Right hindlimb (tissue), 1 donor: ENCODE results near the gene MYL10.

ENCODE experiments used
- DNase-seq: peaks from one replicate; pipeline ENCODE4 v3.0.0-alpha.2; 2018

MYL10 gene

DNA sequence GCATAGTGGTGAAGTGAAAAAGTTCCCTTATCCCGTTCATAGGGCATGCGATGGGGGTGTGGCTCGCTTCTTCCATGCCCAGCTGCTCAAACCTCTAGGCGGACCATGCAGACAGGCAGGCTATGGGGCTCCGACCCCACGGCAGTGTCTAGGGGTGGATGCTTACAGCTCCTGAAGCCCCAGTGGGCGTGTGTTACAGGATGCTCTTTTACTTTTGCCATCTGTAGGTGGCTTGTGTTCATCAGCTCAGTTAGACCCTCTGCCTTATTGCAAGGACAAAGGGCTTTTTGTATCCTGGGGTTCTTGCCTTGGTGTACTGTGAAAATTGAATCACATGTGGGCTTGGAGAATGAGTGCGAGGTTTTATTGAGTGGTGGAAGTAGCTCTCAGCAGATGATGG lies at the start of gene MYL10:
Gene MYL10 (minus strand): TSS at position 126 of the 400 bp plus-strand sequence. CDS start 178 bp downstream, outside the sequence.
- no peak for DNase-seq

DNA sequence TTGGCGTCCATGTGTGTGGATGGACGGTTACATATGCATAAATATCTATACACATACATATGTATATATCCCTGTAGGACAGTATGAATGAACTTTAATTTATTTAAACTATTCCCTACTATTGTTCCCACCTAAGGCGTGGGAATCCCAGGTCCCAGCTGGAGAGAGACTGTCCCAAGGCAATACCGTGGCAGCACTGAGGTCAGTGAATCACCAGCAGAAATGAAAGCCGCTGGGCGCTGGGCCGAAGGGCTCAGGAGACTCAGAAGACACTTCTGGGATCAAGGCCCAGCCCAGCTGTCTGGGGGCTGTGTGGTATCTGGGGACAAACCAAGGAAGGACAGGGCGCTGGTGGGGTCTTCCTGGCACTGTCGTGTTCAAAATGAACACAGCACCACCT lies 49.6 kb upstream of the MYL10 start:
- DNase-seq: no peak

GRCh38 chr7:101677797-101678479 lies 48.8 kb upstream of the MYL10 start:
- DNase-seq: no peak

DNA sequence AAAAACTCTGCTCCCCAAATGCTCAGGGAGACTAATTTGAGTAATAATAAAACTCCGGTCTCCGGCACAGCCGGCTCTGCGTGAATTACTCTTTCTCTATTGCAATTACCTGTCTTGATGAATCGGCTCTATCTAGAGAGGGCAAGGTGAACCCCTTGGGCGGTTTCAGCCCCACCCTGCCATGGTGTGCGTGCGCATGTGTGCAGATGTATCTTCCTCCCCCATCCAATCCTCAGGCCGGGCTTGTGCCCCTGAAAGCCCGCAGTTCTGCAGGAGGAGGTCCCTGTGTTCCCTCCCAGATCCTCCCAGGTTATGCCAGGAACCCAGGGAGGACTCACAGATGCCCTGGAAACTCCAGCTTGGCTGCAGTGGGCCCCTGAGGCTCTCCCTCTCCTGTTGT lies 48.3 kb upstream of the MYL10 start:
- no peak for DNase-seq

- no peak for DNase-seq
These were observed 47.9 kb upstream of the MYL10 start for GRCh38 chr7:101676956-101677355.

- DNase-seq: no peak
These were observed 47.0 kb upstream of the MYL10 start for GRCh38 chr7:101676062-101676598.

DNA sequence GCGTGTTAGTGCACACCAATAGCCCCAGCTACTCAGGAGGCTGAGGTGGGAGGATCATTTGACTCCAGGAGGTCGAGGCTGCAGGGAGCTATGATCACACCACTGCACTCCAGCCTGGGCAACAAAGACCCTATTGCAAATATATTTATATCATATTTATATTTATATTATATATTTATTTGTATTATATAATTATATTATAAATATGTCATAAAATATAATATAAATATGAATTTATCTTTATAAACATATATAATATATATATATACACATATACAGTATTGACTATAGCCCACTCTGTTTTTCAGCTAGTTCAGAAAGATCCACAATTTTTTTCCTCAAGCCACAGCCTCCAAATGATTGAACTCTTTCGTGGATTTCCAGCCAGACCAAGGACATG lies 45.3 kb upstream of the MYL10 start:
- DNase-seq: no peak

- DNase-seq: no peak
These were observed 44.9 kb upstream of the MYL10 start for GRCh38 chr7:101673951-101674350.

GRCh38 chr7:101673315-101673714 lies 44.2 kb upstream of the MYL10 start:
- DNase-seq: no peak

- DNase-seq: peak; percentile 63
These were observed 42.6 kb upstream of the MYL10 start for GRCh38 chr7:101671371-101672356.

GRCh38 chr7:101669307-101669706 lies 40.2 kb upstream of the MYL10 start:
- DNase-seq: no peak

DNA sequence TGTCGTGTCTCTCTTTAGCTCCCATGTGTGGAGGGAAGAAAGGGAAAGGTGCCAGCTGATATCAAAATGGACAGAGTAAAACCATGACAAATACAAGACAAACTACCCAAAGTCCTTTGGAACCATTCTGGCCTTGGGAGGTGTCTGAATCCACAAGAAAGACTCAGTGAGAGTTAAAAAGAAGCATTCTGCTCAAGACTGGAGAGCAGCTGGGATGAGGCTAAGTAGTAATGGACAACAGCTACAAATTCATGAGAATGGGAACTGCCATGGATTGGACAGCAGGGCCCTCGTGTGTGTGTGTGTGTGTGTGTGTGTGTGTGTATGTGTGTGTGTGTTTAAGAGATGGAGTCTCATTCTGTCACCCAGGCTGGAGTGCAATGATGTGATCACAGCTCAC lies 39.6 kb upstream of the MYL10 start:
- DNase-seq: no peak

DNA sequence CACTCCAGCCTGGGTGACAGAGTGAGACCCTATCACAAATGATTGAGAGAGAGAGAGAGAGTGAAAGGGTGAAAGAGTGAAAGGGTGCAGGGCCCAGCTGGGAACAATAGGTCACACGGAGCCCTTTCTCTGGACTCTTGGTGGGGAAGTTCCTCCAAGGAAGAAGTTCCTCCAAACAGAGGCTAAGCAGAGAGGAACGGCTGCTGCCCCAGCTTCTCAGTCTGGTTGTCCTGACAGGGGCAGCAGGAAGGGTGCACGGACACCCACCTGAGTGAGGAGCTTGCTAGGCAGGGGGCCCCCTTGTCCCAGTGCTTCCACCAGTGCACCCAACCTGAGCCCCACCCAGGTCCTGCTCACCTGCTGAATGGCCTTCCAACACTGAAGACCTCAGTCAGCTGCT lies 38.8 kb upstream of the MYL10 start:
- no peak for DNase-seq

GRCh38 chr7:101667399-101667798 lies 38.3 kb upstream of the MYL10 start:
- no peak for DNase-seq

DNA sequence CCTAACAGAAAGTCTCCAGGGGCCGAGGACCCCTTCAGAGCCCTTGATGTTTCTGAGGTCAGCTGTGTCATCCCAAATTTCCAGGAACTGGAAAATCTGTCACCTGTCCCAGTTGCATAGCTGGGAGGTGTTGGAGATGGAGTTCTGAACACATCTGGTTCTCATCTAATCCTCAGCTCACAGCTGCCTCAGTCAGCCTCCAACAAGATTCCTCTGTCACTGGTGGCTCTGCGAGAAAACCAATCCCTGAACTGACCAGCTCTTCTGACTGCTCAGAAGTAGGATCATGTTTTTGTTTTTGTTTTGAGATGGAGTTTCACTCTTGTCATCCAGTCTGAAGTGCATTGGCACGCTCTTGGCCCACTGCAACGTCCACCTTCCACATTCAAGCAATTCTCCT lies 37.6 kb upstream of the MYL10 start:
- peak; percentile 61 for DNase-seq

DNA sequence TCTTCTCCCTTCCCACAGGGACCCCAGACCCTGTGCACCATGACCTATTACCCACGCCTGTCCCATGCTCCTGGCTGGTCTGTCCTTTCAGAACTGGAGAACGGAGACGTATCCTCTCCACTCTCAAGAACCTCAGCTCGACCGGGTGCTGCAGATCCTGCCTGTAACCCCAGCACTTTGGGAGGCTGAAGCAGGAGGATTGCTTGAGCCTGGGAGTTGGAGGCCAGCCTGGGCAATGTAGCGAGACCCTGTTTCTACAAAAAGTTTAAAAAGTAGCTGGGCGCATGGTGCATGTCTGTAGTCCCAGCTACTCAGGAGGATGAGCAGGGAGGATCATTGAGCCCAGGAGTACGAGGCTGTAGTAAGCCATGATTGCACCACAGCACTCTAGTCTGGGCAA lies 37.2 kb upstream of the MYL10 start:
- DNase-seq: no peak

- DNase-seq: no peak
These were observed 35.9 kb upstream of the MYL10 start for GRCh38 chr7:101664893-101665471.

DNA sequence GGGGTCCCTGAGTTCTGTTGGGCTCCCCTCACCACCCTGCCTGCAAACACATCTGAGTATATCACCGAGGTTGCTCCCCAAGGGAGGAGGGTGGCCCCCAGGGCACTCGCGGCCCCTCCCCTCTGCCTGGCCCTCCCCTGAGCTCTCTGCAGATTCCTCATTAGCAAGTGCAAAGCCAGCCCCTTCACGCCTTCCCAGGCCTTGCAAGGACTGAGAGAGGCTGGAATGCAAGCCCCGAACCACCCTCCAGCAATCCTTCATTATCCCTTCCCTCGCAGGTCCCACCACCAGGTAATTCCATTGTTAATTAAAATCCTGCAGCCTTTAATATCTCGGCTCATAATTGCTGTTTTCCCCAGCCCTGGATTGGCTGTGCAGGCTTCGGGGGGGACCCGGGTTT lies 35.3 kb upstream of the MYL10 start:
- DNase-seq: no peak

DNA sequence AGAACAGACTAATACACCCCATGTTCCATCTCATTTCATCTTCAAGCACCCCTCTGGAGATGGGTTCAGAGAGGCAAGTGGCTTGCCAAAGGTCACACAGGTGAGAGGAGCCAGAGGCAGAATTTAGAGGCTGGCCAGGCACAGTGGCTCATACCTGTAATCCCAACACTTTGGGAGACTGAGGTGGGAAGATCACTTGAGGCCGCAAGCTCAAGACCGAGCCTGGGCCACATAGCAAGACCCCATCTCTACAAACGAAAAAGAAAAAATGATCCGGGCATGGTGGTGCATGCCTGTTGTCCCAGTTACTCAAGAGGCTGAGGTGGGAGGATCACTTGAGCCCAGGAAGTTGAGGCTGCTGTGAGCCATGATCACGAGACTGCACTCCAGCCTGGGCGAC lies 34.7 kb upstream of the MYL10 start:
- no peak for DNase-seq

- DNase-seq: no peak
These were observed 33.4 kb upstream of the MYL10 start for GRCh38 chr7:101662447-101662998.

GRCh38 chr7:101659706-101660105 lies 30.6 kb upstream of the MYL10 start:
- DNase-seq: no peak

DNA sequence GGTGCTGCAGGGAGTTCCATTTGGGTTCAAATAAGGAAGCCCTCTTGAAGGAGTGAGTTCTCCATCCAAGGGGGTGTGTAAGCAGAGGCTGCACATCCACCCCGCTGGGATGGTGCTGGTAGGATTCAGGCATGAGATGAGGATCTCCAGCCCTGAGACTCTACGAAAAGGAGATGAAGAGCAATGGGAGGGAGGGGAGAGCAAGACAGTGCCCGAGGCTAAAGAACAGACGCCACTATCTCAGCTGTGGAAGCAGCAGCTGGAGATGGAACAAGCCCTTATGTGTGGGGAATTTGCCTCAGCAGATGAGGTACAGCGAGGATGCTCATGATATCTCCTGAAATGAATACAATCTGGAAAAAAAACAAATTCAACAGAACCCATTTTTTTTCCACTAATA lies 28.1 kb upstream of the MYL10 start:
- no peak for DNase-seq

- no peak for DNase-seq
These were observed 22.0 kb upstream of the MYL10 start for GRCh38 chr7:101651112-101651511.
